ENCODE measurements around the gene DNAJC1.
"Not testable (repeated sequence)": the region's sequence is repeated elsewhere in the genome, so short reads cannot be mapped to it uniquely, and the experiment has no call there.

The DNAJC1 gene

DNA sequence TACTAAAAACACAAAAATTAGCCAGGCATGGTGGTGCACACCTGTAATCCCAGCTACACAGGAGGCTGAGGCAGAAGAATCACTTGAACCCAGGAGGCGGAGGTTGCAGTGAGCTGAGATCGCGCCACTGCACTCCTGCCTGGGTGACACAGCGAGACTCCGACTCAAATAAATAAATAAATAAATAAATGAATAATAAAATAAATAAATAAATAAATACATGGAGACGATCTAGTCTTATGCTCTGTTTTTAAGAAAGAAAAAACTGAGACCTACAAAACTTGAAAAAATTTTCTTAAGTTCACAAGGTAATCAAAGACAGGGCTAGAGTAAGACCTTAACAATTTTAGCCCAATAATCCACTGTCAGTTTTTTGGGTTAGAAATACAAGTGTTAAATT is 181.3 kb downstream of the DNAJC1 start:
- DNase-seq: not testable (repeated sequence)

DNA sequence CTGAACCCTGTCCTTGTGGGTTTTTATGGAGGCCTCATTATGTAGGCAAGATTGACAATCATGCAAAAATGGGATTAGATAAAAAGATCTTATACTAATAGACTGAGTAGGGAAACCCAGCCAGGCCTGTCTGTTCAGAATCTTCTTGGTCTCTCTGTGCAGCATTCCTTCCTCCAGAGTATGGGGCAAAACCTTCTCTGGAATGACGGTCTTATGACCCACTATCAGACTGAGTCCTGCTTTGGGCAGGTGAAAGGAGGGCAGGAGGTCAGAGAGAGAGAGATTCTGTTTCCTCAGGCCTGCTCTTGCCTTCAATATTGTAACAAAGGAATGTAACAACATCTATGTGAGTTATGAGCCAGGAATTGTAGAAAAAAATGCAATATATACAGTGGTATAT is 182.6 kb downstream of the DNAJC1 start:
- DNase-seq: no peak

DNA sequence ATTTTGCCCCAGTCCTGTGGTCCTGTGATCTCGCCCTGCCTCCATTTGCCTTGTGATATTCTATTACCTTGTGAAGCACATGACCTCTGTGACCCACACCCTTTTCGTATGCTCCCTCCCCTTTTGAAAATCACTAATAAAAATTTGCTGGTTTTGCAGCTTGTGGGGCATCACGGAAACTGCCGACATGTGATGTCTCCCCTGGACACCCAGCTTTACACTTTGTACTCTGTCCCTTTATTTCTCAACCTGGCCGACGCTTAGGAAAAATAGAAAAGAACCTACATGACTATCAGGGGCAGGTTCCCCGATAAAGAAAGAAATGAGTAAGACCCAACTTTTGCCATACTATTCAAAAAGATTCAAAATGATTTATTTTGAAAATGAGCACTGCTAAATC is 185.1 kb downstream of the DNAJC1 start:
- not testable (repeated sequence) for DNase-seq

DNA sequence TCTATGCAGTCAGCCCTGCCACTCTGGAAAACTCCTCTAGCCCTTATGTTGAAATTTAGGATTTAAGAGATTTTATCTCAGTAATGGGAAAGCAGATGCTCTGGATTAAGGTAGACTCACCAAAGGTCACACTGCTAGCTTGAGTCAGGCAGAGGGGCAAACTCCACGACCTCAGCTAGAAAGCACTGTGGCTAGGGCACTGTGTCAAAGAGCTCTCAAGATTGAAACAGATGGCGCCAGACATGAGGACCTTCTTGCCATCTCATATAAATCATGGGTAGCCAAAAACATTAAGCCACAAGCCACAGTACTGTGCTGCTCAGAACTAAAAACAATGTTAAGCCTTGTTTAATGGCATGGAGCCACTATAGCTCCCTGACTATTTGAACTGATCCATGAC is 188.7 kb downstream of the DNAJC1 start:
- DNase-seq: no peak

DNA sequence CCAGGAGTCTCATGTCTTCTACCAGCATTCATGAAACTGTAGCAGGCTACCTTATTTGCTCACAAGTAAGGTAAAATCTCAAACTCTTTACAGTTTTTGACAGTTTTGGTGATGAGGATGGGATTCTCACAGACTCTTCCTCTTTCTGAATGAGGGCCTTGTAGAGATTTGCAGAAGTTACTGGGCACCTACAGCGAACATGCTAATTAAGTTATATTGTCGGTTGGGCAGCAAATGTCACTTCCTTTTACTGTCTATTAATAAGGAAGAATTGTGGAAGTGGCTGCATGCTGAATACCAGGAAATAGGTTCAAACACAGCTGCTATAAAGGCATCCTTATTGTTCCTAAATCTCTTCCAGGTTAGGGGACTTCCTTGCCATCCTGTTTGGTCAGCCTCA is 189.6 kb downstream of the DNAJC1 start:
- peak in 1 of 2 donors; percentile 1 for DNase-seq

DNA sequence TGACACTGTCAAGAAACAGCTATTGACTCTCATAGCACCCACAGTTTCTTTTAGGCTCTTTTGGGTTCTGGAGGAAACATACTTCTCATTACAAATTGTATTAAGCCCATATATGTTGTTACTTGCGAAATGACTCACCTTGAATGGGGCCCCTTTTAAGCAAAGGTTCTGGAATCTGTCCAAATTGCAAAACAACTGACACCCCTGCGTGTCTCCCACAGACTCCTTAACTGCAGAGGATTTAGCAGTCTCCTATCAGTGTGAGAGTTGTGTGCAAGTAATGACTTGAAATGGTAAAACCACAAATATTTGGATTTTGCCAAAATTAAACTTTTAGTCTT is 192.3 kb downstream of the DNAJC1 start:
- DNase-seq: no peak

DNA sequence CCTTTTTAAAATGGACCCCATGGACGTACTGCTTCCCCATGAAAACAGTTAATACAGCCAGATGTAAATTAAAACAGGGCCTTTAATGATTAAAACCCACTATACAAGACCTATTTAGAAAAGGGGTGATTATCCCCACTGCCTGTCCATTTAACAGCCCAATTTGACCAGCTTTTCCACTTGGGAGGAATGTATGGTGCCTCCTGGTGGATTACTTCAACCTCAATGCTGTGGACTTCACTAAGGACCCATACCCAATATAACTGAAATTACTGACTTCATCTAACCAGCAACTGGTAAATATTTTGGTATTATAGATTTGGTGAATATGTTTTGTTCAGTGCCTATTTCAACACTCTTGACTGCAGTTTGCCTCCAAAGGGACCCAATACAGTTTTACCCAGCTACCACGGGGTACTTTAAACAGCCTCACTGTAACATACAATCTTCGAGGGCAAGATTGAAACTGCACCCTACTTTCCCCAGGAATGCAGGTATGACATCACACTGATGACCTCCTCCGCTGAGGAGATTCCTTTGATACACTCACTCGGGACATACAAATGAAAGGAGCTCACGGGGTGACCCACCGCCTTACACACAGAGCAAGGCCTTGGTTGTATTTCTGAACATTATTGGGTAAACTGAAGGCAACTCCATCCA is 192.8 kb downstream of the DNAJC1 start:
- DNase-seq: no peak

DNA sequence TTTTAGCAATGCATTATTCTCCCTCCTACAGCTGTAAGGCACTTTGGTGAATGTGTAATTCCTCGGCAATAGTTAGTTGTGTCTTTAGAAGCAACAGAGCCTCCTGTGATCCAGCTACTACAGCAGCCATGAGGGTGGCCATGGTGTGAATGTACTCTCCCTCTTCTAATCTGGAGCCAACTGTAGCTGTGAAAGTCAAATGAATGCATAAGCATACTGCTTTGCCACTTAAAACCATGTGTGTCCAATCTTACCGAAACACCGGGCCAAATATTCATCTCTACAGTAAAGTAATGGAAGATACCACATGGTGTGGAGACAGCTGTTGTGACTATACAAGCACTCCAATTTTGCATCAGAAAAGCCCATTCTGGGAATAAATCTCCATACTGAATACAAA is 195.0 kb downstream of the DNAJC1 start:
- DNase-seq: no peak

DNA sequence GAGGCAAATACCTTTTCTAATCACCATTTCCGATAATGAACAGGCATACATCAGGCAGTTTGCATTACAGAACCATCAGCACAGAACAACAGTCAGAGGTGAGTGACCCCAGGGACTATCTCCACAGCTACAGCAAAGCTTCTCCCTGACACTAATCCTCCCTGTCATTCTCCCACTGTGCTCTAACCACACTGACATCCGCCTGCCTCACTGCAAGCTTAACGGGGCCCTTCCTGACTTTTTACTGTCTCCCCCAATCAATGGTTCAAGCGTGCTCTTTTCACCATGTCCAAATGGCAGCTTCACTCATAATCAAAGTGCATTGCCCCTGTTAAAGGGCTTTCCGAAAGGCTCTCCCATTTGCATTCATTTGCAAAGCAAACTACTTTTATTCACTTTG is 196.3 kb downstream of the DNAJC1 start:
- no peak for DNase-seq

DNA sequence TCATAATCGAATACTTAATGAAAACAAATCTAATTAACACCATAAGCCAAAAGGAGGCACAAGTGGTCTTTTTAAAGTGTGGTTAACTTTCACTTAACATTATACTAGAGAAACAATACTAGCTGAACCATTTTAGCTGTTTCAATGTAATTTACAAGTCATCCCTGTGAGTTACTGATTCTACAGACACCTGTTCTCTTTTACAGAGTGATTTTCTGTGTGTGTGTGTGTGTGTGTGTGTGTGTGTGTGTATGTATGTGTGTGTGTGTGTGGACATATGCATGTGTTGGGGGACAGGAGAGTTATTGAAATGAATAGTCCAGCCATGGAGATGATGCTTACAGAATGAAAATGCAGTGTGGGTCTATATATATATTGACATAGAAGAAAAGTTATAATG is 200.2 kb downstream of the DNAJC1 start:
- no peak for DNase-seq

DNA sequence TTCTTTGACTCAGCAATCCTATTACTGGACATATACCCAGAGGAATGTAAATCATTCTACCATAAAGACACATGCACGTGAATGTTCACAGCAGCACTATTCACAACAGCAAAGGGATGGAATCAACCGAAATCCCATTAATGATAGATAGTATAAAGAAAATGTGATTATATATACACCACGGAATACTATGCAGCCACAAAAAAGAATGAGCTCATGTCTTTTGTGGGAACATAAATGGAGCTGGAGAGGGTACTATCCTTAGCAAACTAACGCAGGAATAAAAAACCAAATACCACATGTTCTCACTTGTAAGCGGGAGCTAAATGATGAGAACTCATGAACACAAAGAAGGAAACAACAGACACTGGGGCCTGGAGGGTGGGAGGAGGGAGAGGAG is 201.9 kb downstream of the DNAJC1 start:
- no peak for DNase-seq

DNA sequence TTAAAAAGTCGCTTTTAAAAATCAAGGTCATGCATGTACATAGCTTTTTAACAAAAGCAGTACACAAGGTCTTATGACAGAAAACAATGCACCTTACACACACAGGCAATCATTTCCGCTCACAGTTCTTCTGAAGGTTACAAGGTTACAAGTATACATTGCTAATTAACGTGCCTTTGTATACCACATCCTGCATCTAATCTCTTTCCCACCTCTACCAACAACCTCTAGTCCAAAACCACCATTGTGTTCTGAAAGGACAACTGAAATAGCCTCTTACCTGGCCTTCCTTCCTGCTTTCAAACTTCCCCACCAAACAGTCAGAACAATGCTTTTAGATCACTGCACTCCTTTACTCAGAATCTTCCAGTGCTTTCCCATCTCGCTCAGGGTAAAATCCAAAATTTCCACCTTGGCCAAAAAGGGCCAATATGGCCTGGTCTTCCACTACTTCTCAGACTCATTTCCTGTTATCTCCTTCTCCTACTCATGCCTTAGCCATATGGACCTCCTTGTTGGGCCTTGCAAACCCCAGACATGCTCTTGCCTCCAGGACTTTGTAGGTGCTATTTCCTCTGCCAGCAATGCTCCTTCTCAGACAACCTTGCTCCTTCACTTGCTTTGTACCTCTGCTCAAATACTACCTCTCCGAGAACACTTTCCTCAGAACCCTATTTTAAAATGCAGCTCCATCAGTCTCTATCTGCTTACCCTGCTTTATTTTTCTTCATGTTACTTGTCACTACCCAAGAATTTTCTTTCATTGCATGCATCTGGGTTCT is 205.4 kb downstream of the DNAJC1 start:
- peak in 1 of 2 donors; percentile 10 for DNase-seq

DNA sequence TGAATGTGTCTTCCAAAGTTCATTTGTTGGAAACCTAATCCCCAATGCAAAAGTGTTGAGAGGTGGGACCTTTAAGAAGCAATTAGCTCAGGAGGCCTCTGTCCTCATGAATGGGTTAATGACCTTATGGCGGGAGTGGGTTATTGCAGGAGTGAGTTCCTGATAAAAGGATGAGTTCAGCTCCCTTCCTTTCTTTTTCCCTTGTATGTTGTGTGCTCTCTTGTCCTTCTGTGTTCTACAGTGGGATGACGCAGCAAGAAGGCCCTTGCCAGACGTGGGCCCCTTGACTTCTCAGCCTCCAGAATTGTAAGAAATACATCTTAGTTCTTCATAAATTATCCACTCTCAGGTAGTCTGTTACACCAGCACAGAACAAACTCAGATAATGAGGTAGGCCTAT is 206.0 kb downstream of the DNAJC1 start:
- DNase-seq: no peak

DNA sequence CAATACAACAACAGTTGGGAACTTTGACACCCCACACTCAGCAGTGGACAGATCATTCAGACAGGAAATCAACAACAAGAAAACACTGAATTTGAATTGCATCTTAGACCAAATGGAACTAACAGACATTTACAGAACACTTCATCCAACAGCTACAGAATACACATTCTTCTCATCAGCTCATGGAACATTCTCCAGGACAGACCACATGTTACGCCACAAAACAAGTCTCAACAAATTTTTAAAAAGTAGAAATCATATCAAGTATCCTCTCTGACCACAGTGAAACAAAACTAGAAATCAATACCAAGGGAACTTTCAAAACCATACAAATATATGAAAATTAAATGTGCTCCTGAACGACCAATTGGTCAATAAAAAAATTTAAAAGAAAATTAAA is 212.3 kb downstream of the DNAJC1 start:
- no peak for DNase-seq

DNA sequence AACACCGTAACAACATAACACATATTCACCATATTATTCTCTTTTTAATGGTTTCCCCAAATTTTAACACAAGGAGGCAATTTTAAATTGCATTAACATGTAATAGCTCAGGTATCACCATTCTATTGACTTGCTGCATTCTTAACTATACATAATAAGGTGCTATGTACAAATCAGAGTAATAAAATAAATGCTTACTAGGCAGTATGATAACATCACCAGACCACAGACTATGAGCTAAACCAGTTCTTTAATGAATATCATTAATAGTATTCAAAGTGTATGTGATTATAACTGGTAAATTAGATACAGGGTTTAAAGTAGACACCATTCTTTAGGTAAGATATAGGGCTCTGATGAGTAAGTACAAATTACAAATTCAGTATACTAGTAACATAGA is 226.6 kb downstream of the DNAJC1 start:
- no peak for DNase-seq

DNA sequence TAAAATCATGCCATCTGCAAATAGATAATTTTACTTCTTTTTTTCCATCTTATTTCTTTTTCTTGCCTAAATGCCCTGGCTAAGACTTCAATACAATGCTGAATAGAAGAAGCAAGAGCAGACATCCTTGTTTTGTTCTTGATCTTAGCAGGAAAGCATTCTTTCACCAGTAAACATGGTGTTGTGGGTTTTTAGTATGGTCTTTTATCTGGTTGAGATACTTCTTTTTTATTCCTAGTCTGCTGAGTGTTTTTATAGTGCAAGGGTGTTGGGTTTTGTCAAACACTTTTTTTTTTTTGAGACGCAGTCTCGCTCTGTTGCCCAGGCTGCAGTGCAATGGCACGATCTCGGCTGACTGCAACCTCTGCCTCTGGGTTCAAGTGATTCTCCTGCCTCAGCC is 232.3 kb downstream of the DNAJC1 start:
- no peak for DNase-seq

DNA sequence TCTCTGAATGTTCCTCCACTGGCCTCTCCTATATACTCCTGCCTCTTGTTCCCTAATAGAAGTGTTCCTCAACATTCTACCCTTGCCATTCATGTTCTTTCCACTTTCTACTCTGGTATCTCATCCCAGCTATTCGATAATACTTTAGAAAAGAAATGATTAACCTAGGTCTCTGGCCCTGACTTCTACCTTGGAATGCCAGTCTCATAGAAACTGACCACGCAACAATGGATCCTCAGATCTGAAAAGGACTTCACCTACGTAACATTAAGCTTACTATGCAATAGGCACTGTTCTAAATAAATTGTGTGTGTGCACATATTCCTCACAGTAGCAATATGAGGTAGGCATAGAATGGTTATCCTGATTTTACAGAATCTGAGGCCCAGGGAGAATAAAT is 234.5 kb downstream of the DNAJC1 start:
- no peak for DNase-seq

DNA sequence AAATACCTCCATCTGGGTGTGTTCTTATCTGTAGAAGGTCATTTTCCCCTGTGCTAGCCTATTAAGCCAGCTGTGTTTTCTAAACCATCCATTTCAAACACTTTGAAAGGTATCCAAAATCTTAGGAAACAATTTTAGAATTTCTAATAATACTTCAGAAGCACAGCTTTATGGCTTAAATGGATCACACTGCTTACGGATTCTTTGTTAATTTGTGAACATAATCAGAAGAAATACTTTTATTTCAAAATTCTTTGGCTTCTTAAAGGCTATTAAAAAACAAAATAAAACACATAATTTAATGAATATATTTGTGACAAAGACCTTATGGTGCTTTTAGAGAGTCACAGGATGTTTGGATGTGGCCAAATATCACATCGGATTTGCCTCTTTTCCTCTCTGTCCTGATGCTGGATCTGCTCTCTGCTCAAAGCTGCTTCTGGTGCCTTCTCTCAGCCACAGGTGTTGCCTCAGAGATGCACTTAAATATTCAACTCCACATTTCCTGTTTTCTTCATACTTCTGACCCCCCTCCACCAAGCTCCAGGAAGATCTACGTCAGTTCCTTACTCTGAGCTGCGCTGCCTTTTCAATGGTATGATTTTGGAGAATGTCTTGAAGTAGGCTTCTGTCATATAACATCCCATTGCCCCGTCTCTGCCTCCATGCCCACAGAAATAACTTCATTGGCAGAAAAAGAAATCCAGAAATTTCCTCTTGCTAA is 238.9 kb downstream of the DNAJC1 start:
- peak; percentile 25 to 51 for DNase-seq

DNA sequence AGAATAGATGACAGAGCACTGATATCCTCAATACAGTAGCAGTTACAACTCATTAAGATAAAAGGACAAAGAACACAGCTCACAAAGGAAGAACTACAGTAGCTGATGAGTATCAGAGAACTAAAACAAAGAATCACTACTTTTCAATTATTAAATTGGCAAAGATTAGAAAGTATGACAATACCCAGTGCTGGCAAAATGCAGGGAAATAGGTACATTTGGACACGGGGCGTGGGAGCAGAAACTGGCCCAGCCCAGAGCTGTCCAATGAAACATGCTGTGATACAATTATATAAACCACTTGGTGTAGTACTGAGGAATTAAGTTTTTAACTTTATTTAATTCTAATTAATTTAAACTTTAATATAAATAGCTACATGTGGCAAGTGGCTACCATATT is 243.2 kb downstream of the DNAJC1 start:
- DNase-seq: no peak

DNA sequence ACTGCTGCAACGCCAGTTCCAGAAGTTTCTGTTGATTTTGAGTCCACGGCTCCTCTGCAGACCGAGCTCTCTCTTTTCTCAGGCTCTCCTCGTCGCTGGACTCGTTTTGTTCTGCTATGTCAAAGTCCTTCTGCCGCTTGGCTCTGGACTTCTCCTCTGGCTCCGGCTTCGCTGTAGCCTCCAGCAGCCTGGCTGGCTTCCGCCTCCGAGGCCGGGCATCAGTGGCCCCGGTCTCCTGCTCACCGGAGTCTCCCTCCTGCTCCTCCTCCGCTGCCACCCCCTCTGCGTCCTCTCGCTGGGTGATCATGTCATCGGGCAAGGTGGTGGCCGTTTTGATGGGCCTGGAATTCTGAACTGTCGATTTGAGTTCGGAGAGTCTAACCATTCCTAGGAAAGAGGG is 244.3 kb downstream of the DNAJC1 start:
- no peak for DNase-seq

DNA sequence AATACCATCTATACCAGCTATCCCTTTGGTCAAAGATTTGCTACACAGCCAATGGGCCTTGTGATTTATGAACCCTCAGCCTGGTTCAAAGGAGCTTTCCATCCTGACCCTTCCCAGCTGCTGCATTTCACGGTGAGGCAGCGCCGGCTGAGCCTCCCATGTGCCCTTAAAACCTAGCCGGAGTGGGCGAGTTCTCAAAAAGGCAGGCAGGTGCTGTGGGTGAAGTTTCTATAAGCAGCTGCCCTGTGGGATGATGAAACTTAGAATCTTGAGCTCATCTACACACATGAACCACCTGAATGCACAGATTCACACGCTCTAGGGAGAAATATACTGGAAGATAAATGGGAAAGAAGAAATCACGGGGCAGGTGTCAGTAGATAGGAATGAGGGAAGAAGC is 244.8 kb downstream of the DNAJC1 start:
- no peak for DNase-seq

DNA sequence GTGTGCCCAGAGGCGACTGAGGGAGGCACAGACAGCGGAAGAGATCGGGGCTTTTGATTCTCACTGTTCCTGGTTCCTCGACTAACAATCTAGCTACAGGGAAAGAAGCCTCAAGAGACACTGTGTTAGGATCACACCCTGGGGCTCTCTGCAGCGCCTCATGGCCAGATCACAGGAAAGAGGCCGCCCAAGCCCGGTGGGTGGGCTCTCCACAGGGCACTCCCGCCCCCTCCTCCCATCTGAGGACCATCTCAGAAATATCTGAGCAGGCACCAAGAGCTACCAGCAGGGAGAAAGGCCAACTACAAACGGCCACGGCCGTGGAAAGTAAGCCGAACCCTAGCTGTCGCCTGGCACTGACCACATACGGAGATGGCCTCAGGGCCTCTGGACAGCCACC is 245.3 kb downstream of the DNAJC1 start:
- no peak for DNase-seq

DNA sequence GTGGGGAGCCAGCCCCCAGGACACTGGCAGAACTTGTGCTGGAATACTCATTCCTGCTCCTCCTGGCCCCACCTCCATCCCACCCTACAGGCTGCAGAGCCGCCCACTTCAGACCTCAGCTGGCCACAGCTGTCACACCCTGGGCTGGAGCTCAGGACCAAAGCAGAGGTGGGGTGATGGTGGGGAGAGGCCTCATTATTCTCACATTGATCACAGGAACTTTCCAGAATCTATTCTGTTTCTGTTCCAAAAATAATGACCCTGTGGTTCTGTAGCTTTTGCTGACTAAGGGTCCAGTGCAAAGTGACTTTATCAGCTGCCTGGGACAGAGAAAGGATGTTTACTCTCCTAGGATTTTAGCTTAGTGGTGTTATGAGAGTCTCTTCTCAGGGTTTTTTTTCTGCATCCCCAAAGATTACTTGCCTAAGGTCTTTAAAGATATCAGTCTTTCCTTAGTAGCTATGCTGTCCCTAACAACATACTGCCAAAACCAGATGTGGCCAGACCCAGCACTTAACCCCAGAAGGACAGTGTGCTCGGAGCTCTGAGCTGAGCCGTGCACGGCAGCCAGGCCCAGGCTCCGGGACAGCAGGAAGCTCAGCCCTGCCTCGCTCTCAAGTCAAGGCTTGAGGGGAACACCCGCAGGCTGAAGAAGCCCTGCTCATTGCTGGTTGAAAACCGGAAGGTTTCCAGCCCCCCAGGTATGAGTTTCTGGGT is 246.2 kb downstream of the DNAJC1 start:
- no peak for DNase-seq

DNA sequence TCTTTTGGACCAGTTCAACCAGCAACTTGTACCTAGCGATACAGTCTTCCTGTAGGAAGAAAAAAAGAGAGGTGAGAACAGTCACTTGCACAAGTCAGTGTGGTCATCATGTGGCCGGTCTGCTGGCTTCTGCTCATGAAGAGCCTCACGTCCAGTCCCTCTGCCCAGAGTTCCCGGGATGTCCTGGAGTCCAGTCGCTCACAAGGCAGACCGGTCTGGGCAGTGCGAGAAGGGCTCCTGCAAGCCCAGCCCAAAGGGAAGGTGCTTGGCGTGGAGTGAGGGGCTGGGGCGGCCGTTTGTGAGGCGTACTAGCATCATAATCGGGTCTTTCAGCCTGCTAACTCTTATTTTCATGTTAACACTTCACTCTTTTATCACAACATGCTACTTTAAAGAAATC is 246.8 kb downstream of the DNAJC1 start:
- DNase-seq: no peak
